T-helper 2 cell (primary cell): ENCODE measurements around the gene GRK5.
A peak's percentile ranks its signal among the peaks of the same experiment; 100 is the strongest.

Source experiments
- DNase-seq, 5 experiments: peaks; one replicate each; pipeline versions ENCODE4 v3.0.0 to v3.0.0-alpha.2; 2012 to 2022

Gene GRK5

GRCh38 chr10:119495021-119495505 is 287.7 kb downstream of the GRK5 start:
- DNase-seq: no peak

GRCh38 chr10:119495545-119495944 is 288.2 kb downstream of the GRK5 start:
- DNase-seq: no peak

- peak in 2 of 5 experiments; percentile 26 to 27 for DNase-seq
Measured at GRCh38 chr10:119496273-119496672, 288.9 kb downstream of the GRK5 start.

GRCh38 chr10:119497243-119497642 is 289.9 kb downstream of the GRK5 start:
- no peak for DNase-seq

- no peak for DNase-seq
Measured at GRCh38 chr10:119498889-119499676, 291.7 kb downstream of the GRK5 start.

- DNase-seq: no peak
Measured at GRCh38 chr10:119499677-119500002, 292.3 kb downstream of the GRK5 start.

GRCh38 chr10:119500123-119500795 is 292.9 kb downstream of the GRK5 start:
- no peak for DNase-seq

- DNase-seq: no peak
Measured at GRCh38 chr10:119500821-119501220, 293.4 kb downstream of the GRK5 start.

GRCh38 chr10:119501690-119502089 is 294.3 kb downstream of the GRK5 start:
- DNase-seq: peak in 2 of 5 experiments; percentile 22 to 45

GRCh38 chr10:119502209-119502608 is 294.8 kb downstream of the GRK5 start:
- DNase-seq: peak in 4 of 5 experiments; percentile 57 to 94 (median 78)

- no peak for DNase-seq
Measured at GRCh38 chr10:119502618-119503155, 295.3 kb downstream of the GRK5 start.

GRCh38 chr10:119503821-119504220 is 296.4 kb downstream of the GRK5 start:
- no peak for DNase-seq

- DNase-seq: no peak
Measured at GRCh38 chr10:119504651-119505050, 297.3 kb downstream of the GRK5 start.

- no peak for DNase-seq
Measured at GRCh38 chr10:119505131-119505551, 297.8 kb downstream of the GRK5 start.
